A549 (cell line): ENCODE results near the gene ZNF391.

Source experiments
- CHD2 ChIP-seq: fragments of 150-350 bp; IDR thresholded peaks from 2 replicates; pipeline ENCODE4 v1.6.1; 2014; ENCODE audit warnings: low read length; ENCODE audit not compliant: partially characterized antibody
- EP300 ChIP-seq, 2 experiments: fragments of >200 bp; sonication (Bioruptor Twin); formaldehyde crosslinking; IDR thresholded peaks; 2 replicates in 1 of 2; 3 replicates in 1 of 2; pipeline ENCODE4 v1.6.1; 2016 to 2017
- JUN ChIP-seq, 2 experiments: fragments of >200 bp; sonication (Bioruptor Twin); formaldehyde crosslinking; IDR thresholded peaks; 2 replicates in 1 of 2; 3 replicates in 1 of 2; pipeline ENCODE4 v1.6.1; 2016 to 2017
- POLR2A ChIP-seq: IDR thresholded peaks from 2 replicates; pipeline ENCODE4 v1.6.1; 2012; ENCODE audit warnings: mild to moderate bottlenecking, low read length
- RAD21 ChIP-seq, 2 experiments: fragments of >200 bp in 1 of 2; sonication (Bioruptor Twin) in 1 of 2; formaldehyde crosslinking in 1 of 2; IDR thresholded peaks in 1 of 2; conservative IDR thresholded peaks in 1 of 2; 2 replicates in 1 of 2; 3 replicates in 1 of 2; pipeline ENCODE4 v1.6.1; 2012 to 2018; ENCODE audit warnings: inconsistent platforms in 1 of 2
- RCOR1 ChIP-seq: fragments of 150-350 bp; IDR thresholded peaks from 2 replicates; pipeline ENCODE4 v1.6.1; 2014; ENCODE audit warnings: antibody characterized with exemption, low read length, low read depth
- SREBF2 ChIP-seq: fragments of 450-650 bp; IDR thresholded peaks from 2 replicates; pipeline ENCODE4 v1.6.1; 2014; ENCODE audit warnings: mild to moderate bottlenecking, moderate library complexity
- TF ChIP-seq, protein P1 (sequence below): fragments of >200 bp; sonication (Bioruptor Twin); formaldehyde crosslinking; IDR thresholded peaks from 3 replicates; pipeline ENCODE4 v1.5.1; 2016
- TF ChIP-seq, protein P2 (sequence below): fragments of 200-600 bp; sonication (generic); IDR thresholded peaks from 2 replicates; pipeline ENCODE4 v1.6.1; 2016; ENCODE audit warnings: antibody characterized with exemption, mild to moderate bottlenecking, moderate library complexity
- TF ChIP-seq, protein P3 (sequence below): fragments of >200 bp; sonication (Bioruptor Twin); formaldehyde crosslinking; IDR thresholded peaks from 2 replicates; pipeline ENCODE4 v1.6.1; 2016
- TF ChIP-seq, protein P4 (sequence below): fragments of >200 bp; sonication (Bioruptor Twin); formaldehyde crosslinking; IDR thresholded peaks from 3 replicates; pipeline ENCODE4 v1.6.1; 2016

DNA sequence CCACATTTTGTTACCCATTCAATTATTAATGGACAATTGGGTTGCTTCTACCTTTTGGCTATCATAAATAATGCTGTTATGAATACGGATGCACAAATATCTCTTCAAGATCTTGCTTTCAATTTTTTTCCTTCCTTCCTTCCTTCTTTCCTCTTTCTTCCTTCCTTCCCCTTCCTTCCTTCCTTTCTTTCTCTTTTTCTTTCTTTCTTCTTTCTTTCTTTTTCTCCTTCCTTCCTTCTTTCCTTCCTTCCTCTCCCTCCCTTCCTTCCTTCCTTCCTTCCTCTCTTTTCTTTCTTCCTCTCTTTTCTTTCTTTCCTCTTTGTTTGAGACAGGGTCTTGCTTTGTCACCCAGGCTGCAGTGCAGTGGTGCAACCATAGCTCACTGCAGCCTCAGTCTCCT lies 45.2 kb downstream of the ZNF391 start:
- TF ChIP-seq JUN (IDR thresholded peaks at IDR 0.05) (no peak), POLR2A (no peak), RAD21 (conservative IDR thresholded peaks at IDR 0.05 in 1 of 2, IDR thresholded peaks at IDR 0.05 in 1 of 2) (no peak), EP300 (IDR thresholded peaks at IDR 0.05) (no peak), SREBF2 (no peak), RCOR1 (no peak), CHD2 (no peak)
- TF ChIP-seq, protein P1, sequence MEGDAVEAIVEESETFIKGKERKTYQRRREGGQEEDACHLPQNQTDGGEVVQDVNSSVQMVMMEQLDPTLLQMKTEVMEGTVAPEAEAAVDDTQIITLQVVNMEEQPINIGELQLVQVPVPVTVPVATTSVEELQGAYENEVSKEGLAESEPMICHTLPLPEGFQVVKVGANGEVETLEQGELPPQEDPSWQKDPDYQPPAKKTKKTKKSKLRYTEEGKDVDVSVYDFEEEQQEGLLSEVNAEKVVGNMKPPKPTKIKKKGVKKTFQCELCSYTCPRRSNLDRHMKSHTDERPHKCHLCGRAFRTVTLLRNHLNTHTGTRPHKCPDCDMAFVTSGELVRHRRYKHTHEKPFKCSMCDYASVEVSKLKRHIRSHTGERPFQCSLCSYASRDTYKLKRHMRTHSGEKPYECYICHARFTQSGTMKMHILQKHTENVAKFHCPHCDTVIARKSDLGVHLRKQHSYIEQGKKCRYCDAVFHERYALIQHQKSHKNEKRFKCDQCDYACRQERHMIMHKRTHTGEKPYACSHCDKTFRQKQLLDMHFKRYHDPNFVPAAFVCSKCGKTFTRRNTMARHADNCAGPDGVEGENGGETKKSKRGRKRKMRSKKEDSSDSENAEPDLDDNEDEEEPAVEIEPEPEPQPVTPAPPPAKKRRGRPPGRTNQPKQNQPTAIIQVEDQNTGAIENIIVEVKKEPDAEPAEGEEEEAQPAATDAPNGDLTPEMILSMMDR = no peak
- TF ChIP-seq, protein P2, sequence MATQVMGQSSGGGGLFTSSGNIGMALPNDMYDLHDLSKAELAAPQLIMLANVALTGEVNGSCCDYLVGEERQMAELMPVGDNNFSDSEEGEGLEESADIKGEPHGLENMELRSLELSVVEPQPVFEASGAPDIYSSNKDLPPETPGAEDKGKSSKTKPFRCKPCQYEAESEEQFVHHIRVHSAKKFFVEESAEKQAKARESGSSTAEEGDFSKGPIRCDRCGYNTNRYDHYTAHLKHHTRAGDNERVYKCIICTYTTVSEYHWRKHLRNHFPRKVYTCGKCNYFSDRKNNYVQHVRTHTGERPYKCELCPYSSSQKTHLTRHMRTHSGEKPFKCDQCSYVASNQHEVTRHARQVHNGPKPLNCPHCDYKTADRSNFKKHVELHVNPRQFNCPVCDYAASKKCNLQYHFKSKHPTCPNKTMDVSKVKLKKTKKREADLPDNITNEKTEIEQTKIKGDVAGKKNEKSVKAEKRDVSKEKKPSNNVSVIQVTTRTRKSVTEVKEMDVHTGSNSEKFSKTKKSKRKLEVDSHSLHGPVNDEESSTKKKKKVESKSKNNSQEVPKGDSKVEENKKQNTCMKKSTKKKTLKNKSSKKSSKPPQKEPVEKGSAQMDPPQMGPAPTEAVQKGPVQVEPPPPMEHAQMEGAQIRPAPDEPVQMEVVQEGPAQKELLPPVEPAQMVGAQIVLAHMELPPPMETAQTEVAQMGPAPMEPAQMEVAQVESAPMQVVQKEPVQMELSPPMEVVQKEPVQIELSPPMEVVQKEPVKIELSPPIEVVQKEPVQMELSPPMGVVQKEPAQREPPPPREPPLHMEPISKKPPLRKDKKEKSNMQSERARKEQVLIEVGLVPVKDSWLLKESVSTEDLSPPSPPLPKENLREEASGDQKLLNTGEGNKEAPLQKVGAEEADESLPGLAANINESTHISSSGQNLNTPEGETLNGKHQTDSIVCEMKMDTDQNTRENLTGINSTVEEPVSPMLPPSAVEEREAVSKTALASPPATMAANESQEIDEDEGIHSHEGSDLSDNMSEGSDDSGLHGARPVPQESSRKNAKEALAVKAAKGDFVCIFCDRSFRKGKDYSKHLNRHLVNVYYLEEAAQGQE = no peak
- TF ChIP-seq, protein P3, sequence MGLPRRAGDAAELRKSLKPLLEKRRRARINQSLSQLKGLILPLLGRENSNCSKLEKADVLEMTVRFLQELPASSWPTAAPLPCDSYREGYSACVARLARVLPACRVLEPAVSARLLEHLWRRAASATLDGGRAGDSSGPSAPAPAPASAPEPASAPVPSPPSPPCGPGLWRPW = no peak
- TF ChIP-seq, protein P4, sequence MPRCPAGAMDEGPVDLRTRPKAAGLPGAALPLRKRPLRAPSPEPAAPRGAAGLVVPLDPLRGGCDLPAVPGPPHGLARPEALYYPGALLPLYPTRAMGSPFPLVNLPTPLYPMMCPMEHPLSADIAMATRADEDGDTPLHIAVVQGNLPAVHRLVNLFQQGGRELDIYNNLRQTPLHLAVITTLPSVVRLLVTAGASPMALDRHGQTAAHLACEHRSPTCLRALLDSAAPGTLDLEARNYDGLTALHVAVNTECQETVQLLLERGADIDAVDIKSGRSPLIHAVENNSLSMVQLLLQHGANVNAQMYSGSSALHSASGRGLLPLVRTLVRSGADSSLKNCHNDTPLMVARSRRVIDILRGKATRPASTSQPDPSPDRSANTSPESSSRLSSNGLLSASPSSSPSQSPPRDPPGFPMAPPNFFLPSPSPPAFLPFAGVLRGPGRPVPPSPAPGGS = no peak
